ENCODE results near the gene REXO1. TPM values are rescaled to one million over a fixed set of nuclear protein-coding genes. Genes with fewer than 3 reads are reported as not detected.

REXO1 gene
- total and polyA plus RNA-seq, 3 donors from 2014 or later, result 104 to 200 (median 149) TPM

- intact Hi-C loops (cut with DNase I; ENCODE audit: low total_unique reads), result no loop called here
- WGBS, 2 donors, result 87% methylated on average over 18 of the region's 18 CpGs
- H3K36me3 ChIP-seq (ENCODE audit: low read depth, missing control alignments), result no peaks in the 10 kb centered on the region
- TF ChIP-seq POLR2A (IDR thresholded peaks at IDR 0.05), result no peak
- no peak for TF ChIP-seq CTCF (IDR thresholded peaks at IDR 0.05)
- H3K27ac ChIP-seq, result no peak overlapping the region
- DNase-seq, result no peak
- no peaks in the 10 kb centered on the region for H3K9me3 ChIP-seq
- peaks cover 13% of the 10 kb centered on the region for H3K4me1 ChIP-seq
- no peak overlapping the region for H3K4me3 ChIP-seq
- no peaks in the 10 kb centered on the region for H3K27me3 ChIP-seq
Measured at GRCh38 chr19:1809678-1810077, 38.6 kb downstream of the REXO1 start.

GRCh38 chr19:1808395-1808731 is 39.9 kb downstream of the REXO1 start:
- Histone ChIP-seq H3K9me3 (no peaks in the 10 kb centered on the region), H3K27me3 (no peaks in the 10 kb centered on the region), H3K36me3 (ENCODE audit: low read depth, missing control alignments) (no peaks in the 10 kb centered on the region), H3K27ac (no peak overlapping the region), H3K4me1 (peaks cover 8% of the 10 kb centered on the region), H3K4me3 (no peak overlapping the region)
- 100% methylated on average over 2 of the region's 2 CpGs for WGBS, 2 donors
- no peak for DNase-seq
- intact Hi-C loops (cut with DNase I; ENCODE audit: low total_unique reads), result no loop called here
- TF ChIP-seq POLR2A (IDR thresholded peaks at IDR 0.05) (no peak), CTCF (IDR thresholded peaks at IDR 0.05) (no peak)

- Histone ChIP-seq H3K27ac (no peak overlapping the region), H3K9me3 (no peaks in the 10 kb centered on the region), H3K27me3 (no peaks in the 10 kb centered on the region), H3K4me1 (peaks cover 3% of the 10 kb centered on the region), H3K4me3 (no peak overlapping the region), H3K36me3 (ENCODE audit: low read depth, missing control alignments) (no peaks in the 10 kb centered on the region)
- 75 to 89% methylated on average over 24 to 30 of the region's 30 CpGs for WGBS, 2 donors
- TF ChIP-seq POLR2A (IDR thresholded peaks at IDR 0.05) (no peak), CTCF (IDR thresholded peaks at IDR 0.05) (no peak)
- intact Hi-C loops (cut with DNase I; ENCODE audit: low total_unique reads), result no loop called here
- no peak for DNase-seq
Measured at GRCh38 chr19:1807695-1808394, 40.4 kb downstream of the REXO1 start.

- no peak for TF ChIP-seq POLR2A (IDR thresholded peaks at IDR 0.05)
- TF ChIP-seq CTCF (IDR thresholded peaks at IDR 0.05), result no peak
- Histone ChIP-seq H3K27ac (no peak overlapping the region), H3K27me3 (no peaks in the 10 kb centered on the region), H3K36me3 (ENCODE audit: low read depth, missing control alignments) (no peaks in the 10 kb centered on the region), H3K9me3 (no peaks in the 10 kb centered on the region), H3K4me3 (no peak overlapping the region), H3K4me1 (no peaks in the 10 kb centered on the region)
- no peak for DNase-seq
- intact Hi-C loops (cut with DNase I; ENCODE audit: low total_unique reads), result no loop called here
- 64 to 68% methylated on average over 20 to 28 of the region's 28 CpGs for WGBS, 2 donors
Measured at GRCh38 chr19:1807030-1807694, 41.1 kb downstream of the REXO1 start.

Data from testis (tissue), 3 donors.